Panc1 (cell line): ENCODE results near the gene WWOX.

Source experiments
- POLR2AphosphoS5 ChIP-seq: IDR thresholded peaks from 2 replicates; pipeline ENCODE4 v1.6.1; 2012; ENCODE audit warnings: mild to moderate bottlenecking, low read depth, low read length, moderate library complexity
- SIN3A ChIP-seq: IDR thresholded peaks from 2 replicates; pipeline ENCODE4 v1.6.1; 2012; ENCODE audit warnings: low read depth, mild to moderate bottlenecking, low read length, moderate library complexity, borderline replicate concordance; ENCODE audit not compliant: insufficient read depth
- TF ChIP-seq, protein P1 (sequence below): fragments of 450-650 bp; IDR thresholded peaks from 2 replicates; pipeline ENCODE4 v1.5.1; 2017; ENCODE audit warnings: mild to moderate bottlenecking

GRCh38 chr16:78483124-78483992, 383.9 kb downstream of the WWOX start:
- TF ChIP-seq, protein P1, sequence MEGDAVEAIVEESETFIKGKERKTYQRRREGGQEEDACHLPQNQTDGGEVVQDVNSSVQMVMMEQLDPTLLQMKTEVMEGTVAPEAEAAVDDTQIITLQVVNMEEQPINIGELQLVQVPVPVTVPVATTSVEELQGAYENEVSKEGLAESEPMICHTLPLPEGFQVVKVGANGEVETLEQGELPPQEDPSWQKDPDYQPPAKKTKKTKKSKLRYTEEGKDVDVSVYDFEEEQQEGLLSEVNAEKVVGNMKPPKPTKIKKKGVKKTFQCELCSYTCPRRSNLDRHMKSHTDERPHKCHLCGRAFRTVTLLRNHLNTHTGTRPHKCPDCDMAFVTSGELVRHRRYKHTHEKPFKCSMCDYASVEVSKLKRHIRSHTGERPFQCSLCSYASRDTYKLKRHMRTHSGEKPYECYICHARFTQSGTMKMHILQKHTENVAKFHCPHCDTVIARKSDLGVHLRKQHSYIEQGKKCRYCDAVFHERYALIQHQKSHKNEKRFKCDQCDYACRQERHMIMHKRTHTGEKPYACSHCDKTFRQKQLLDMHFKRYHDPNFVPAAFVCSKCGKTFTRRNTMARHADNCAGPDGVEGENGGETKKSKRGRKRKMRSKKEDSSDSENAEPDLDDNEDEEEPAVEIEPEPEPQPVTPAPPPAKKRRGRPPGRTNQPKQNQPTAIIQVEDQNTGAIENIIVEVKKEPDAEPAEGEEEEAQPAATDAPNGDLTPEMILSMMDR, result no peak
- TF ChIP-seq POLR2AphosphoS5 (no peak), SIN3A (no peak)
